ENCODE measurements around the gene MYMX.
A peak's percentile ranks its signal among the peaks of the same experiment; 100 is the strongest.

Gene MYMX

GRCh38 chr6:44243345-44243744 lies 26.6 kb downstream of the MYMX start:
- Histone ChIP-seq H3K27ac (no peak overlapping the region), H3K4me3 (no peak overlapping the region)
- DNase-seq (ENCODE audit: low spot score): no peak
- no peak for TF ChIP-seq CTCF (IDR thresholded peaks at IDR 0.05)

- peak overlapping the region; percentile 100 for H3K27ac ChIP-seq
- DNase-seq (ENCODE audit: low spot score): no peak
- no peak for TF ChIP-seq CTCF (IDR thresholded peaks at IDR 0.05)
- peak overlapping the region; percentile 79 for H3K4me3 ChIP-seq
Observed at GRCh38 chr6:44245391-44245911, 28.7 kb downstream of the MYMX start.

GRCh38 chr6:44245912-44246662 lies 29.4 kb downstream of the MYMX start:
- Histone ChIP-seq H3K27ac (peak overlapping the region; percentile 100), H3K4me3 (peak overlapping the region; percentile 79)
- TF ChIP-seq CTCF (IDR thresholded peaks at IDR 0.05): no peak
- peak; percentile 93 for DNase-seq (ENCODE audit: low spot score)

- peak; percentile 98 for DNase-seq (ENCODE audit: low spot score)
- peak within 1 kb of the TSS; percentile 79 for H3K4me3 ChIP-seq
- peak within 1 kb of the TSS; percentile 100 for H3K27ac ChIP-seq
- TF ChIP-seq CTCF (IDR thresholded peaks at IDR 0.05): no peak
Observed at GRCh38 chr6:44246663-44247337, 30.1 kb downstream of the MYMX start, which contains the start of gene HSP90AB1. Gene HSP90AB1, plus strand, starts transcription at chr6:44247101. Its CDS starts 1,529 bp downstream, at chr6:44248630.

- Histone ChIP-seq H3K4me3 (peak overlapping the region; percentile 79), H3K27ac (peak overlapping the region; percentile 100)
- no peak for TF ChIP-seq CTCF (IDR thresholded peaks at IDR 0.05)
- DNase-seq (ENCODE audit: low spot score): no peak
Observed at GRCh38 chr6:44247338-44248302, 30.9 kb downstream of the MYMX start.

- no peak for DNase-seq (ENCODE audit: low spot score)
- peak overlapping the region; percentile 79 for H3K4me3 ChIP-seq
- H3K27ac ChIP-seq: peak overlapping the region; percentile 100
- TF ChIP-seq CTCF (IDR thresholded peaks at IDR 0.05): no peak
Observed at GRCh38 chr6:44248579-44248978, 31.9 kb downstream of the MYMX start.

Data from coronary artery (tissue), 2 donors.